Choroid plexus epithelial cell (primary cell): ENCODE results near the gene PAM.
"Not testable (repeated sequence)": the region's sequence is repeated elsewhere in the genome, so short reads cannot be mapped to it uniquely, and the experiment has no call there.

Source experiments
- DNase-seq: peaks from one replicate; pipeline ENCODE4 v3.0.0-alpha.2; 2010; ENCODE audit warnings: low read depth
- H3K4me3 ChIP-seq: 2 replicates; pipeline ENCODE4 v1.5.1; 2011; ENCODE audit warnings: low read depth, mild to moderate bottlenecking, control low read depth, low read length, moderate library complexity
- TF ChIP-seq, protein P1 (sequence below): conservative IDR thresholded peaks from 2 replicates; pipeline ENCODE4 v1.5.1; 2011; ENCODE audit warnings: low read depth, mild to moderate bottlenecking, control low read depth, inconsistent platforms, low read length, moderate library complexity

PAM gene

DNA sequence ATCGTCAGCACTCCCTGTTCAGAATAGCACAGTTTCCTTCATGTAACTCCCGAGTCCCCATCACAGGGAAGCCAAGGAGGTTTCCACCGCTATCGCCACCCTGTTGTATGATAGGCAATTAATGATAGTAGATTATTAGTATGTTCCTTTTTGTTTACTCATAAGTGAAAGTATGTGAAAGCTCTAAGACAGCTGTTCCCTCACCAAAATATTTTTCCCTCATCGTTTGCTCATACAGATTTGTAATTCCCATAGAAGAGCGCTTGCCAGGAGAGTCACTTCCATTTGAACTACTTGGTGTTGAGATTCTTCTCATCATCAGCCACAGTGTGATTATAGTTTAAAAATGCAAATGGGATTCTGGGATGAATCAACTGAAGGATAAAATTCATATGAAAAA is 140.9 kb downstream of the PAM start:
- TF ChIP-seq, protein P1, sequence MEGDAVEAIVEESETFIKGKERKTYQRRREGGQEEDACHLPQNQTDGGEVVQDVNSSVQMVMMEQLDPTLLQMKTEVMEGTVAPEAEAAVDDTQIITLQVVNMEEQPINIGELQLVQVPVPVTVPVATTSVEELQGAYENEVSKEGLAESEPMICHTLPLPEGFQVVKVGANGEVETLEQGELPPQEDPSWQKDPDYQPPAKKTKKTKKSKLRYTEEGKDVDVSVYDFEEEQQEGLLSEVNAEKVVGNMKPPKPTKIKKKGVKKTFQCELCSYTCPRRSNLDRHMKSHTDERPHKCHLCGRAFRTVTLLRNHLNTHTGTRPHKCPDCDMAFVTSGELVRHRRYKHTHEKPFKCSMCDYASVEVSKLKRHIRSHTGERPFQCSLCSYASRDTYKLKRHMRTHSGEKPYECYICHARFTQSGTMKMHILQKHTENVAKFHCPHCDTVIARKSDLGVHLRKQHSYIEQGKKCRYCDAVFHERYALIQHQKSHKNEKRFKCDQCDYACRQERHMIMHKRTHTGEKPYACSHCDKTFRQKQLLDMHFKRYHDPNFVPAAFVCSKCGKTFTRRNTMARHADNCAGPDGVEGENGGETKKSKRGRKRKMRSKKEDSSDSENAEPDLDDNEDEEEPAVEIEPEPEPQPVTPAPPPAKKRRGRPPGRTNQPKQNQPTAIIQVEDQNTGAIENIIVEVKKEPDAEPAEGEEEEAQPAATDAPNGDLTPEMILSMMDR, result no peak
- H3K4me3 ChIP-seq, result no peak overlapping the region
- no peak for DNase-seq

GRCh38 chr5:102901424-102902134 is 146.5 kb downstream of the PAM start:
- no peak for DNase-seq
- TF ChIP-seq, protein P1, result no peak
- H3K4me3 ChIP-seq, result no peak overlapping the region

GRCh38 chr5:102902135-102902448 is 147.0 kb downstream of the PAM start:
- H3K4me3 ChIP-seq, result no peak overlapping the region
- TF ChIP-seq, protein P1, result no peak
- DNase-seq, result no peak

- DNase-seq, result no peak
- TF ChIP-seq, protein P1, result no peak
- no peak overlapping the region for H3K4me3 ChIP-seq
Measured at GRCh38 chr5:102902647-102903046, 147.5 kb downstream of the PAM start.

DNA sequence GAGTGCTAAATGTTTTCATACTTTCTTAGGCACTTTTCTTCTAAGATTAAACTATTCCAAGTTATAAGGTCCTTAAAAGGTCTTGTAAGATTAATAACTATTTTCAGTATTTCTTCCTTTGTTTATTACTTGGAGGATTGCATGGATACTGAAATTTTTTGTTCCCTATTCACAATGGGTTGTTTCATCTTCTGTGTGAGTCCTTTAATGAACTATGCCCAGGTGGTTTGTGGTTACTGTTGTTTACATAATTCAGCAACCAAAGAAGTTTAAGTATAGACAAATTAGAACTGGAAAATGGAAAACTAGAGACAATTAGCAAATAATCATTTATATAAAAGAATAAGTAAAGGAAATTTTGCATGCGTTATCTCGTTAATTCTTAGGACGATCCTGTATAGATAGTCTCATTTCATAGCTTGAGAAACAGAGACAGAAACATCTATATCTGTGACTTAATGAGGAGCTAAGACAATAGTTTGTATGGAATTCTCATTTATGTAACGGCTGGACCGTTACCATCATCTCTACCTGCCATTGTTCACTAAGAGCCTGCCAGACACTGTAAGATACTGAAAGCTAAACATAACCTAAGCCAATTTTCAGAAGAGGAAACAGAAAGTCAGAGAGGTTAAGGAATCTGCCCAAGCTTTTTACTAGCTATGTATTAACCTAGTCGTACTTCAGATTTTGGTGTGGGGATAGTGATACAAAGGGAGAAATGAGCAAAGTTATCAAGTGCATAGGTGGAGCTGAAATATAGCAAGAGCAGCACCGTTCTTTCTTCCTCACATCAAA is 148.2 kb downstream of the PAM start:
- no peak overlapping the region for H3K4me3 ChIP-seq
- DNase-seq, result no peak
- TF ChIP-seq, protein P1, result no peak

- DNase-seq, result no peak
- no peak overlapping the region for H3K4me3 ChIP-seq
- TF ChIP-seq, protein P1, result no peak
Measured at GRCh38 chr5:102905056-102905455, 150.0 kb downstream of the PAM start.

DNA sequence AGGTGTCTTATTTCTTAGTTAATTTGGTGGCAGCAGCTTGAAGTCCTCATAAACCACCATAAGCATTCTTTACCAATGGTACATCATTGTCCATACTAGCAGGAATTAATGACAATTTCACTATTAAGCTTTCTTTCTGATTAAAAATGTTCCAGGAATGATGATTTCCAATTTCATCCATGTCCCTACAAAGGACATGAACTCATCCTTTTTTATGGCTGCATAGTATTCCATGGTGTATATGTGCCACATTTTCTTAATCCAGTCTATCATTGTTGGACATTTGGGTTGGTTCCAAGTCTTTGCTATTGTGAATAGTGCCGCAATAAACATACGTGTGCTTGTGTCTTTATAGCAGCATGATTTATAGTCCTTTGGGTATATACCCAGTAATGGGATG is 152.0 kb downstream of the PAM start:
- H3K4me3 ChIP-seq, DNase-seq: not testable (repeated sequence)
